KG1 (cell line): Measurements from ENCODE around the gene F2RL3.

Source experiments
- DNase-seq: peaks from one replicate; lab custom pipeline; 2025; lab: John Stamatoyannopoulos, UW

Gene F2RL3

DNA sequence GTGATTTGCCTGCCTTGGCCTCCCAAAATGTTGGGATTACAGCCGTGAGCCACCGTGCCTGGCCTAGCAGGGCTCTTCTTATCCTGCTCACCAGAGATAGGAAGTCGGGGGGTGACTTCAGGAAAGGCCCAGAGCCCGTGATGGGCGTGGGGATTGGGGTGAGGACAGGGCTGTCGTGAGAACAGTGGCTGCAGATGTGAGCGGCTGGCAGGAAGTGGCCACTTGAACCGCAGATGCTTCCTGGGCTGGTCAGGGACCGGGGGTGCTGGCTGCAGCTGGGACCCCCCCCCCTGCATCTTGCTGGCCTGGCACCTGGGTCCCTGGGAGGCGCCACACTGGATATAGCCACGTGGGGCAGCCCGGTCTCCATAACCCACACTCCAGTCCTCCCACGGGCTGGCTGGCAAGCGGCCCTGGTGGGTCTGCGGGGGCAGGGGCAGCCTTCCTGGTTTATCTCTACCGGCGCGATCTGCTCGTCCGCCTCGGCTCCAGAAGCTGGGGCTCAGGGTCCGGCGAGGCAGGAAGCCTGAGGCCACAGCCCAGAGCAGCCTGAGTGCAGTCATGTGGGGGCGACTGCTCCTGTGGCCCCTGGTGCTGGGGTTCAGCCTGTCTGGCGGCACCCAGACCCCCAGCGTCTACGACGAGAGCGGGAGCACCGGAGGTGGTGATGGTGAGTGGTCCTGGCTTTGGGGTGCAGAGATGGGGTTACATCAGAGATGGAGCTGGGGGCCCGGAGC lies at the start of gene F2RL3:
Gene F2RL3 (plus strand): TSS at position 371 of the 737 bp plus-strand sequence. CDS start 191 bp downstream, at position 562.
- DNase-seq = peak; percentile 48

- no peak for DNase-seq
Observed at GRCh38 chr19:16841391-16841926, 47.3 kb upstream of the F2RL3 start.

GRCh38 chr19:16846901-16847300 lies 41.9 kb upstream of the F2RL3 start:
- no peak for DNase-seq

- DNase-seq = no peak
Observed at GRCh38 chr19:16847430-16847829, 41.4 kb upstream of the F2RL3 start.

GRCh38 chr19:16849168-16849567 lies 39.6 kb upstream of the F2RL3 start:
- DNase-seq = no peak

DNA sequence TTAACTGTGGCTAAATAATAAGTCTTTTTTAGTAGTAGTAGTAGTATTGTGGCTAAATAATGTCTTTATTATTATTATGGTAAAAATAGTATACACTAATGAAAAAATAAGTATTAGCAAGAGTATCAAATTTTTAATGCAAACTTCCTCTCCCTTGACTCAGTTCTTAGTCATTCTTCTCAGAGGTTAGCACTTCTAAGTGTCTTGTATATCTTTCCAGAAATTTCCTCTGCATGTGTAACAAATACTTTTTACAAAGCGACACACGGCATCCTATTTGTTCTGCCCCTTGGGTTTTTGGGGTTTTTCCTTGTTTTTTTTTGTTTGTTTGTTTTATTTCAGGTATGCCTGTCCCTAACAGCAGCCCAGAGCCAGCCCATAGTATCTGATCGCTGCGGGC lies 38.7 kb upstream of the F2RL3 start:
- no peak for DNase-seq

DNA sequence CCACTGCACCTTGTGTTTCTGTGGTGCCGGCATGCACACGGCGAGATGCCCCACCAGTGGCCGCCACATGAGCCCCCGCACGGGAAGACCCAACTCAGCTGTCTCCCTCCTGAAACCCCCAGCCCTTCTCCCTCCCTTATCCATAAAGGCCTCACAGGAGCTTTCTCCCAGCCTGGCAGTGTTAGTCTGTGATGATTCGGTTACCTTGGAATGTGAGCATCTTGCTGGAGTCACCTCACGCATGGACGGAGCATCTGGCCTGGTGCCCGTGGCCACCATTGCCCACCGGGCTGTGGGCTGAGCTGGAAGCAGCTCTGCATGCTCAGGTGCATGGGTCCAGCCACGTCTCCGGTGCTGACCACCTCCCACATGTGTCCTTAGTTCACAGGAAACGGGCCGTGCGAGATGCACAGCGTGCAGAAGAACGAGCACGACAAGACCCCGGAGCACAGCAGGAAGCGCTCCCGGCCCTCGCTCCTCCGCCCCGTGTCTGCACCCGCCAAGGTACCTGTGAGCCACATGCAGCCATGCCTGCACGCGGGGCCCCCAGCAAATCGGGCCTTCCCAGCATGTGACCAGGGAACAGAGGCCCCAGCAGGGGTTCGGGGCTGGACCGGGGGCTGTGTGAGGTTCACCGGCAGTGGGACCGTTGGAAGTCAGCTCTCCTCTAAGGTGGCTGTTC lies 37.6 kb upstream of the F2RL3 start:
- no peak for DNase-seq

DNA sequence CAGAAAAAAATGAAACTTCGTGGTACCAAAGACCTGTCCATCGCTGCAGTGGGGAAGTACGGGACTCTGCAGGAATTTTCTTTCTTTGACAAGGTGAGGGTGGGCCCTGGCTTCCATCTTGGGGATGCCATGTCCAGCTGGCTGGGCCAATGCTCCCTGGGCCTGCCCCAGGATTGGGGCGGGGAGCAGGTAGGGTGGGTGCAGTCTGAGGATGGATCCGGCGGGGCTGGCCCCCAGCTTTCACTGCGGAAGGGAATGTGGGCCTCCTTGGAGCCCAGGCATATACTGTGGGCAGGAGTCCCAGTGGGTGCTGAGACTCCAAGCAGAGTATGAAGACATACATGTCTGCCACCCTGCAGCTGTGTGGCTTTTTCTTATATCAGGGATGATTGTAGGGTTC lies 35.7 kb upstream of the F2RL3 start:
- no peak for DNase-seq

GRCh38 chr19:16856091-16856490 lies 32.7 kb upstream of the F2RL3 start:
- no peak for DNase-seq

- no peak for DNase-seq
Observed at GRCh38 chr19:16859626-16860025, 29.2 kb upstream of the F2RL3 start.

- DNase-seq = no peak
Observed at GRCh38 chr19:16860118-16860517, 28.7 kb upstream of the F2RL3 start.

DNA sequence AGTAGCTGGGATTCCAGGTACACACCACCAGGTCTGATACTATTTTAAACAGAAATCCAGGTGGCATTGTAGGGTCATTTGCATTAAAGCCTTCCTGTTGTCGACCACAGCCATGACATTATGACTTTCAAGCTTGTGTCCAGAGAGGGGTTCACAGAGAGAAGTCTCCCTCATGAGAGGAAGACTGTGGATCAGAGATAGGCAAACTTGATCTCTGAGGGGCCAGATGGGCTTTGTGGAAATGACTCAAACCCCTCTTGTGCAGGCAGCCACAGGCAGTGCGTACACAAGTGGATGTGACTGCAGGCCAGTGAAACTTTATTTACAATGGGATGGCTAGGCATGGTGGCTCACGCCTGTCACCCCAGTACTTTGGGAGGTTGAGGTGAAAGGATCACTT lies 27.8 kb upstream of the F2RL3 start:
- no peak for DNase-seq

DNA sequence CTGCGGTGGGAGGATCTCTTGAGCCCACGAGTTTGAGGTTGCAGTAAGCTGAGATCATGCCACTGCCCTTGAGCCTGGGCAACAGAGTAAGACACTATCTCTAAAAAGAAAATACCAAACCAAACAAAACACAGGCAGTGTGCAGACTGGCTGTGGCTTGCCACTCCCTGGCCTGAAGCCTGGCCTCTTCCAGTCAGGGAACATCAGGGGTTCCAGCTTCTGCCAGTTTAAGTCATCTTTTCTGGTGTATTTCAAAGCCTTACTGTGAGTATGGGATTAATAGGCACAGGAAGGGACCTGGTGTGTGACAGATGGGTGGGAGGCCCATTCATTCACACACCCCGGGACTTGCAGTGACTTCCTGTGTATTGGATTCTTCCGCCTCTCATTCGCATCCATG lies 27.0 kb upstream of the F2RL3 start:
- no peak for DNase-seq

GRCh38 chr19:16862826-16863415 lies 25.9 kb upstream of the F2RL3 start:
- no peak for DNase-seq

DNA sequence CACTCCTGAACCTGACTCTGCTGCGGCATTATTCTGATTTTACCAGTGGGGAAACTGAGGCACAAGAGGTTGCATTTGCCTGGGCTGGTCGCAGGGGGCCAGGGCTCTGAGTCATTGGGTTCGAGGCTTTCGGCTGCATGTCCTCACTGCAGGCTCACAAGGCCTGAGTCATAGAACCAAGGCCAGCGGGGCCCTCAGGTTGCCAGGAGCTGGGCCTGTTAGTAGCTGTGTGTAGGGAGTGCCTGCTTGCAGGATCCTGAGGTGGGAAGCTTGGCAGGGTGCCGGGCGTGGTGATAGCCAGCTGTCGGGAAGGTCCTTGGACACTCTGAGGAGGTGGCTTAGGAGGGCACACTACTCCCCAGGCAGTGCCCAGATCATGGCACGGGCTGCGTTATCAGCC lies 21.6 kb upstream of the F2RL3 start:
- no peak for DNase-seq

DNA sequence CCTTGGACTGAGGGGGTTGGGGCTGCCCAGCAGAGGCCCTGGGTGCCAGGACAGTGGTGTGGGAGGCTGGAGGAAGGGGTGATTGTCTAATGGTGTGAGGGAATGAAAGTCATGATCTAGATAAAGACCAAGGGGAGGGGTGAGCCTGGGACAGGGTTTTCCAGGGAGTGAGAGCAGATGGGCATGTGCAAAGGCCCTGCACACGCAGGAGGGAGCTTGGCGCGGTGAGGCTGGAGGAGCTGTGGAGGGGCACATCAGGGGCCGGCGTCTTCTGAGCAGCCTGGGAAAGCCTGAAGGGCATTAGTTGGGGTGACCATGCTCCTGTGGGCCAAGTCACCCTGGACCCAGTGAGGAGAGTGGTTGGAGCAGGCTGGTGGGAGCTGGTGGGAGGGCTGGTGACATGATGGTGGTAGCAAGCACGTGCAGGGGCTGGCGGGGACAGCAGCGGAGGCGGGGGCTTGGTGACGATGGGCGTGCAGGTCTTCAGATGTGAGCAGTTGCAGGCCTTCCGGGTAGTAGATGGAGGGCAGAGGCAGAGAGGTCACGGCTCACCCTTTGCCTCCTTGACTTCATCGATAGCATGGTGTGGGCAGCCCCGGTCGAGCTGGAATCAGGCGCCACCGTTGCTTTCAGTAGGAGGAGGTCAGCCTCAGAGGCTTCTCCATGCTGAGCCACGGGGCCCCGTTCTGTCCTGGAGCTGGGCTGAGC lies 20.2 kb upstream of the F2RL3 start:
- DNase-seq = no peak

DNA sequence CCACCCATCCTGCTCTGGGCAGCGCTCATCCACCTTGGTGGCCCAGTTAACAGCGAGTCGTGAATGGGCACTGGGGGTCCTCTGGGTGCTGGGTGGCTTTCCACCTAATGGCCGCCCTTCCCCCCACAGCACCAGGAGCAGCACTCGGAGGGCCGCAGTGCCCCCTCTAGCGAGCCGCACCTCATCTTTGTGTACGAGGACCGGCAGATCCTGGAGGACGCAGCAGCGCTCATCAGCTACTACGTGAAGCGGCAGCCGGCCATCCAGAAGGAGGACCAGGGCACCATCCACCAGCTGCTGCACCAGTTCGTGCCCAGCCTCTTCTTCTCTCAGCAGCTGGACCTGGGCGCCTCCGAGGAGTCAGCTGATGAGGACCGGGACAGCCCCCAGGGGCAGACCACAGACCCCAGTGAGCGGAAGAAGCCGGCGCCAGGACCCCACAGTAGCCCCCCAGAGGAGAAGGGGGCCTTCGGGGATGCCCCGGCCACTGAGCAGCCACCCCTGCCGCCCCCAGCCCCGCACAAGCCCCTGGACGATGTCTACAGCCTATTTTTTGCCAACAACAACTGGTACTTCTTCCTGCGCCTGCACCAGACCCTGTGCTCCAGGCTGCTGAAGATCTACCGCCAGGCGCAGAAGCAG lies 19.3 kb upstream of the F2RL3 start:
- no peak for DNase-seq

- DNase-seq = no peak
Observed at GRCh38 chr19:16871871-16872270, 16.9 kb upstream of the F2RL3 start.

GRCh38 chr19:16872728-16873127 lies 16.1 kb upstream of the F2RL3 start:
- no peak for DNase-seq

GRCh38 chr19:16873594-16873993 lies 15.2 kb upstream of the F2RL3 start:
- DNase-seq = no peak

- DNase-seq = no peak
Observed at GRCh38 chr19:16874250-16874977, 14.4 kb upstream of the F2RL3 start.
